Jurkat, Clone E6-1 (cell line): ENCODE measurements around the gene ITGA8.
"Not testable (repeated sequence)": the region's sequence is repeated elsewhere in the genome, so short reads cannot be mapped to it uniquely, and the experiment has no call there.

ENCODE experiments used
- DNase-seq: peaks from one replicate; pipeline ENCODE4 v3.0.0-alpha.2; 2011; ENCODE audit warnings: low read depth, low spot score
- H3K4me3 ChIP-seq: 2 replicates; pipeline ENCODE4 v1.5.1; 2011; ENCODE audit warnings: mild to moderate bottlenecking, low read length, control low read depth, moderate library complexity

Gene ITGA8

GRCh38 chr10:15485684-15486316, 233.9 kb downstream of the ITGA8 start:
- H3K4me3 ChIP-seq = no peak overlapping the region
- DNase-seq = no peak

- no peak for DNase-seq
- H3K4me3 ChIP-seq = no peak overlapping the region
These were observed 234.7 kb downstream of the ITGA8 start for GRCh38 chr10:15485027-15485426.

- DNase-seq = no peak
- no peak overlapping the region for H3K4me3 ChIP-seq
These were observed 235.6 kb downstream of the ITGA8 start for GRCh38 chr10:15484128-15484527.

- no peak overlapping the region for H3K4me3 ChIP-seq
- no peak for DNase-seq
These were observed 236.3 kb downstream of the ITGA8 start for GRCh38 chr10:15483215-15484075.

- no peak overlapping the region for H3K4me3 ChIP-seq
- DNase-seq = no peak
These were observed 237.6 kb downstream of the ITGA8 start for GRCh38 chr10:15482156-15482555.

GRCh38 chr10:15478950-15479349, 240.8 kb downstream of the ITGA8 start:
- no peak overlapping the region for H3K4me3 ChIP-seq
- no peak for DNase-seq

- DNase-seq = no peak
- H3K4me3 ChIP-seq = no peak overlapping the region
These were observed 241.3 kb downstream of the ITGA8 start for GRCh38 chr10:15478429-15478828.

- no peak overlapping the region for H3K4me3 ChIP-seq
- no peak for DNase-seq
These were observed 243.4 kb downstream of the ITGA8 start for GRCh38 chr10:15476337-15476736.

GRCh38 chr10:15475439-15475838, 244.3 kb downstream of the ITGA8 start:
- not testable (repeated sequence) for DNase-seq, H3K4me3 ChIP-seq

- DNase-seq = no peak
- no peak overlapping the region for H3K4me3 ChIP-seq
These were observed 245.1 kb downstream of the ITGA8 start for GRCh38 chr10:15474671-15475070.

- DNase-seq = no peak
- no peak overlapping the region for H3K4me3 ChIP-seq
These were observed 246.3 kb downstream of the ITGA8 start for GRCh38 chr10:15473396-15473767.

- no peak overlapping the region for H3K4me3 ChIP-seq
- DNase-seq = no peak
These were observed 247.0 kb downstream of the ITGA8 start for GRCh38 chr10:15472431-15473395.

GRCh38 chr10:15472008-15472407, 247.7 kb downstream of the ITGA8 start:
- H3K4me3 ChIP-seq = no peak overlapping the region
- no peak for DNase-seq

- H3K4me3 ChIP-seq = no peak overlapping the region
- no peak for DNase-seq
These were observed 250.6 kb downstream of the ITGA8 start for GRCh38 chr10:15469111-15469510.

GRCh38 chr10:15464381-15464780, 255.3 kb downstream of the ITGA8 start:
- DNase-seq = no peak
- H3K4me3 ChIP-seq = no peak overlapping the region
